ENCODE measurements around the gene ADARB1. TPM values are rescaled to one million over a fixed set of nuclear protein-coding genes. Genes with fewer than 3 reads are reported as not detected.

The ADARB1 gene
- polyA plus RNA-seq, 3 donors: 0.40 to 2.6 (median 1.0) TPM

DNA sequence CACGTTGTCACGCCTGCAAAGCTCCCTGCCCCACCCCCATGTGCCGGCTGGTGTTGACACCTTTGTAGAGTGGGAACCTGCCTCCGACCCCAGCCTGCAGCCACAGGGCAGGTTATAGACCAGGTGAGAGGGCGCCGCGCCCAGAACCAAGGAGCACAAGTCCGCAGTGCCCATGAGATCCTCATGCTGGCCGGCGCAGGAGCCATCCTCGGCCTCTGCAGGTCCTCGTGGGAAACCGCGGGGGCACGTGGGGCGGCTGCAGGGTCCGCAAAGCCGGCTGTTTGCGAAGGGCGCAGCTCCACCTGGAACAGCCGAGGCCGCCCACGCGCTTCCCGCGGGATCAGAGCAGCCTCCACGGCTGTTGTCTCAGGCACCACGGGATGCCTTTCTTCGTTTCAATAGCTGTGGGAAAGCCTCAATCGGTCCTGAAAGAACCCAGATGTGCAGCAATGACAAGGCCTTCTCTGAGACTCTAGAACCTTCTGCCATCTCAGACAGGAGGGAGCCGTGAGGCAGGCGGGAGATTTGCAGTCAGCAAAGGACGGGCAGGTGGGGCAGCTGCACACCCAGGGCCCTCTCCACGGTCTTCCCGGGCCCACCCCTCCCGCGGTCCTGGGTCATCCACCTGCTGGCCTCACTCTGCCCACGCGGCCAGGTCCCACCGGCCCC is 183.4 kb downstream of the ADARB1 start:
- no peak overlapping the region for H3K9ac ChIP-seq (ENCODE audit: insufficient read depth, low read length, poor library complexity, severe bottlenecking)
- Mint-ChIP-seq H3K9me3 (peaks cover 0 to 1% (median 0%) of the 10 kb centered on the region in 7 donors), H3K27ac (peak overlapping the region in 1 of 7 donors; percentile 69), H3K36me3 (no peaks in the 10 kb centered on the region), H3K4me1 (no peaks in the 10 kb centered on the region), H3K27me3 (ENCODE audit: low read depth in 3 of 3) (peaks cover 9 to 26% (median 12%) of the 10 kb centered on the region in 3 donors), H3K4me3 (no peak overlapping the region)
- no peaks in the 10 kb centered on the region for H3K36me3 ChIP-seq (replicated peaks in 1 of 2; ENCODE audit: control insufficient read depth in 1 of 2, insufficient read depth in 2 of 2, low read length in 2 of 2)
- intact Hi-C loops (cut with micrococcal nuclease): no loop called here
- no peak overlapping the region for H2AFZ ChIP-seq (ENCODE audit: insufficient read depth, low read depth, low read length, poor library complexity, severe bottlenecking)
- H3K4me3 ChIP-seq (replicated peaks in 1 of 3; ENCODE audit: low read depth in 2 of 3, low read length in 3 of 3): no peak overlapping the region
- DNase-seq: peak in 1 of 3 donors; percentile 2
- peaks cover 0 to 7% of the 10 kb centered on the region in 2 donors for H3K27me3 ChIP-seq (ENCODE audit: control insufficient read depth in 2 of 2, insufficient read depth in 2 of 2, low read length in 2 of 2)
- no peaks in the 10 kb centered on the region for H3K4me1 ChIP-seq (ENCODE audit: control insufficient read depth in 1 of 2, insufficient read depth in 2 of 2, low read length in 2 of 2)
- TF ChIP-seq CTCF (IDR thresholded peaks at IDR 0.05): no peak
- WGBS (ENCODE audit: insufficient coverage): 90% methylated on average over 40 of the region's 40 CpGs
- H3K9me3 ChIP-seq (replicated peaks in 1 of 2; ENCODE audit: control insufficient read depth in 1 of 2, insufficient read depth in 1 of 2, low read length in 2 of 2): no peaks in the 10 kb centered on the region
- no peaks in the 10 kb centered on the region for H3K79me2 ChIP-seq (ENCODE audit: insufficient read depth, low read length)
- H4K20me1 ChIP-seq (ENCODE audit: insufficient read depth, low read length): no peaks in the 10 kb centered on the region
- no peak overlapping the region for H3K27ac ChIP-seq (ENCODE audit: low read depth in 1 of 2, low read length in 2 of 2)
- no peak overlapping the region for H3K4me2 ChIP-seq (replicated peaks; ENCODE audit: extremely low read depth, low read length, poor library complexity, severe bottlenecking)

DNA sequence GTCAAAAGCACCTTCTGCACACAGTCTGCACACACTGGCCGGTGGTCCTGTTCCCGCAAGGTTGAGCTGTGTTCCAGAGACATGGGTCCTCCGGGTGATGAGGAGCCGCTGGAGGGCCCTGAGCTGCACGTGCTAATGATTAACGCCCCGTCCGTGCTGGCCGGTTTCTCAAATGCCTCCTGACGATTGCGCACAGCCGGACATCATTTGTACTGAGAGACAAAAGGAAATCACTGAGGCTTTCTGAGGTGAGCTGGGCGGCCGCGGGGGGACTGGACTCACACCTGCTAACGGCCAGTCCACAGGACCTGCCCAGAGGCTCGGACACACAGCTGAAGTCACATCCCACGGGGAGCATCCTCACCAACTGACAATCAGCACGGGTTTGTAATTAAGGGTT is 184.1 kb downstream of the ADARB1 start:
- Mint-ChIP-seq H3K36me3 (peaks cover 2 to 3% of the 10 kb centered on the region in 2 donors), H3K4me1 (no peaks in the 10 kb centered on the region), H3K27ac (peak overlapping the region in 1 of 7 donors; percentile 34), H3K9me3 (peaks cover 0 to 1% (median 0%) of the 10 kb centered on the region in 7 donors), H3K4me3 (no peak overlapping the region), H3K27me3 (ENCODE audit: low read depth in 3 of 3) (peaks cover 9 to 26% (median 12%) of the 10 kb centered on the region in 3 donors)
- Histone ChIP-seq H2AFZ (ENCODE audit: insufficient read depth, low read depth, low read length, poor library complexity, severe bottlenecking) (no peak overlapping the region), H3K79me2 (ENCODE audit: insufficient read depth, low read length) (no peaks in the 10 kb centered on the region), H3K27ac (ENCODE audit: low read depth in 1 of 2, low read length in 2 of 2) (no peak overlapping the region), H3K9ac (ENCODE audit: insufficient read depth, low read length, poor library complexity, severe bottlenecking) (no peak overlapping the region), H3K9me3 (replicated peaks in 1 of 2; ENCODE audit: control insufficient read depth in 1 of 2, insufficient read depth in 1 of 2, low read length in 2 of 2) (no peaks in the 10 kb centered on the region), H3K4me1 (ENCODE audit: control insufficient read depth in 1 of 2, insufficient read depth in 2 of 2, low read length in 2 of 2) (no peaks in the 10 kb centered on the region), H3K4me3 (replicated peaks in 1 of 3; ENCODE audit: low read depth in 2 of 3, low read length in 3 of 3) (no peak overlapping the region), H3K4me2 (replicated peaks; ENCODE audit: extremely low read depth, low read length, poor library complexity, severe bottlenecking) (no peak overlapping the region), H4K20me1 (ENCODE audit: insufficient read depth, low read length) (no peaks in the 10 kb centered on the region), H3K36me3 (replicated peaks in 1 of 2; ENCODE audit: control insufficient read depth in 1 of 2, insufficient read depth in 2 of 2, low read length in 2 of 2) (peaks cover 3 to 4% of the 10 kb centered on the region in 2 donors), H3K27me3 (ENCODE audit: control insufficient read depth in 2 of 2, insufficient read depth in 2 of 2, low read length in 2 of 2) (peaks cover 0 to 7% of the 10 kb centered on the region in 2 donors)
- no peak for DNase-seq
- intact Hi-C loops (cut with micrococcal nuclease): no loop called here
- TF ChIP-seq CTCF (IDR thresholded peaks at IDR 0.05): no peak
- WGBS (ENCODE audit: insufficient coverage): 95% methylated on average over 19 of the region's 19 CpGs

All from CD14-positive monocyte (primary cell).